Measurements from ENCODE around the gene NABP2. TPM values are rescaled to one million over a fixed set of nuclear protein-coding genes. Genes with fewer than 3 reads are reported as not detected.

Gene NABP2
- total and polyA plus RNA-seq, 10 of the 15 experiments (the other 5 are each of a cell fraction or from before 2014, with no cell fraction given), result 20.7 to 97.9 (median 60.9) TPM

DNA sequence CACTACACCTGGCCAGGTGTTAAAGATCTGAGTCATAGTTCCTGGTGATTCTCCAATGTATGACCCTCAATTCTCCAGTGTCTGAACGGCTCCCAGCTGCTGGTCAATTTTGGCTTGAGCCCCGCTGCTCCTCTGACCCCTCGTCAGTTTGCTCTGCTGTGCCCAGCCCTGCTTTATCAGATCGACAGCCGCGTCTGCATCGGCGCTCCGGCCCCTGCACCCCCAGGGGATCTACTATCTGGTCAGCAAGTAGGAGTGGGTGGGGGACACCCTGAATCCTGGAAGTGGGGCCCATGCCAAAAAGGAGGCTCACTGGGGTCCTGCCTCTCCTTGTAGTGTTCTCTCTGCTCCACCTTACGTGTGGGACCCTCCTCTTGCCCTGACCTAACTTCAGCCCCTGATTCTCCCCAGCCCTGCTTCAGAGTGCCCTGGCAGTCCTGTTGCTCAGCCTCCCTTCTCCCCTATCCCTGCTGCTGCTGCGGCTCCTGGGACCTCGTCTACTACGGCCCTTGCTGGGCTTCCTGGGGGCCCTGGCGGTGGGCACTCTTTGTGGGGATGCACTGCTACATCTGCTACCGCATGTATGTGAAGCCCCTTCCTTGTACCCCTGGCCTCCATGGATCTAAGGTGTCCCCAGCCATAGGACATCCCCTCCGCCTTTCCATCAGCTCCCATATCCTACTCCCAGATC is 10.7 kb downstream of the NABP2 start:
- no TSS peak for BruUV-seq (replicated peaks)
- no peak for DNase-seq (ENCODE audit: low read depth, low spot score)
- Histone ChIP-seq H3K4me2 (ENCODE audit: control insufficient read depth, insufficient read depth) (no peak overlapping the region), H3K36me3 (ENCODE audit: control insufficient read depth in 2 of 2, insufficient read depth in 2 of 2, low read length in 1 of 2) (no peaks in the 10 kb centered on the region; a peak in 1 of 4 replicates), H3K79me2 (ENCODE audit: control insufficient read depth, insufficient read depth, low read length) (no peaks in the 10 kb centered on the region), H2AFZ (ENCODE audit: control insufficient read depth, low read depth, low read length) (no peak overlapping the region), H3K27ac (ENCODE audit: control insufficient read depth, insufficient read depth) (no peak overlapping the region), H3K9ac (ENCODE audit: control insufficient read depth, insufficient read depth, low read length) (no peak overlapping the region), H4K20me1 (ENCODE audit: control insufficient read depth, insufficient read depth) (no peaks in the 10 kb centered on the region; the same call in 1 of the 2 replicates), H3K9me3 (replicated peaks; ENCODE audit: control insufficient read depth, insufficient read depth, low read length) (no peaks in the 10 kb centered on the region), H3K27me3 (replicated peaks in 1 of 2; ENCODE audit: control insufficient read depth in 2 of 2, insufficient read depth in 2 of 2, low read length in 1 of 2) (no peaks in the 10 kb centered on the region), H3K4me3 (no peak overlapping the region), H3K4me1 (ENCODE audit: control insufficient read depth, insufficient read depth, low read length) (no peaks in the 10 kb centered on the region)
- ChIA-PET SMC1A (ENCODE audit: uncharacterized antibody, unreplicated experiment) (interaction anchor here (1.1 to 1.5 kb wide), 2 partner anchors 18 to 229 kb away, joined by 3 to 4 read pairs; no protein-coding TSS in a partner anchor), CTCF (no interaction called here), POLR2A (no interaction called here), RAD21 (ENCODE audit: unreplicated experiment) (interaction anchor here (1.8 kb wide), 1 partner anchor 13 kb away, joined by 5 read pairs; the partner anchor contains the start of gene RNF41)
- intact Hi-C loops (cut with micrococcal nuclease; ENCODE audit: unreplicated experiment) (no loop called here), in situ Hi-C loops (cut with MboI) (no loop called here)
- no peak for ATAC-seq
- TF ChIP-seq RUNX3 (IDR thresholded peaks at IDR 0.05; ENCODE audit: low read length), result no peak
- FAIRE-seq, result no peak
- WGBS (ENCODE audit: insufficient coverage, insufficient replicate concordance, low lambda C conversion rate, missing lambda C conversion rate), result 88% methylated on average over 16 of the region's 16 CpGs

DNA sequence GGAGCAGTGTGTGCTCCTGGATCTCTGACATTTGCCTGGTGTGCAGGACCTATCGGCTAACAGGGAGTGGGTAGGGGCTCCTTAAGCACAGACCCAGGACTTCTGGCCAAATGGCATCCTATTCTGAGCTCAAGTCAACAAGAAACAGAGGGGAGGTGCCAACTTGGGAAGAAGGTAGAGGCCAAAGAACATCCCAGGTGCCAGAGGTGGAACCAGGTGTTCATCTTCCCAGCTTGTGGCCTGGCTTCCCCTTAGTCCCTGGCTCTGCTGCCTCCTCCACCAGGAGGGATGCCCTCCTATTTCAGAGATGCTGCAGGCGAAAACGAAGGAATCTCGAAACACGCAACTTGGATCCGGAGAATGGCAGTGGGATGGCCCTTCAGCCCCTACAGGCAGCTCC is 11.9 kb downstream of the NABP2 start:
- H3K36me3 ChIP-seq (ENCODE audit: control insufficient read depth in 2 of 2, insufficient read depth in 2 of 2, low read length in 1 of 2), result no peaks in the 10 kb centered on the region; a peak in 1 of 4 replicates
- BruUV-seq (replicated peaks), result no TSS peak
- no peaks in the 10 kb centered on the region; the same call in 1 of the 2 replicates for H4K20me1 ChIP-seq (ENCODE audit: control insufficient read depth, insufficient read depth)
- no peaks in the 10 kb centered on the region for H3K9me3 ChIP-seq (replicated peaks; ENCODE audit: control insufficient read depth, insufficient read depth, low read length)
- no peak overlapping the region for H3K4me2 ChIP-seq (ENCODE audit: control insufficient read depth, insufficient read depth)
- no peak overlapping the region for H3K4me3 ChIP-seq
- RAD21 ChIA-PET (ENCODE audit: unreplicated experiment), result no interaction called here
- H3K27ac ChIP-seq (ENCODE audit: control insufficient read depth, insufficient read depth), result no peak overlapping the region
- H3K4me1 ChIP-seq (ENCODE audit: control insufficient read depth, insufficient read depth, low read length), result no peaks in the 10 kb centered on the region
- SMC1A ChIA-PET (ENCODE audit: uncharacterized antibody, unreplicated experiment), result interaction anchor here (1.1 kb wide), 2 partner anchors 20 to 29 kb away, joined by 3 read pairs; no protein-coding TSS in a partner anchor
- no peaks in the 10 kb centered on the region for H3K27me3 ChIP-seq (replicated peaks in 1 of 2; ENCODE audit: control insufficient read depth in 2 of 2, insufficient read depth in 2 of 2, low read length in 1 of 2)
- no peak overlapping the region for H3K9ac ChIP-seq (ENCODE audit: control insufficient read depth, insufficient read depth, low read length)
- H2AFZ ChIP-seq (ENCODE audit: control insufficient read depth, low read depth, low read length), result no peak overlapping the region
- H3K79me2 ChIP-seq (ENCODE audit: control insufficient read depth, insufficient read depth, low read length), result no peaks in the 10 kb centered on the region
- in situ Hi-C loops (cut with MboI), result no loop called here
- DNase-seq (ENCODE audit: low read depth, low spot score), result no peak
- TF ChIP-seq, protein P1, sequence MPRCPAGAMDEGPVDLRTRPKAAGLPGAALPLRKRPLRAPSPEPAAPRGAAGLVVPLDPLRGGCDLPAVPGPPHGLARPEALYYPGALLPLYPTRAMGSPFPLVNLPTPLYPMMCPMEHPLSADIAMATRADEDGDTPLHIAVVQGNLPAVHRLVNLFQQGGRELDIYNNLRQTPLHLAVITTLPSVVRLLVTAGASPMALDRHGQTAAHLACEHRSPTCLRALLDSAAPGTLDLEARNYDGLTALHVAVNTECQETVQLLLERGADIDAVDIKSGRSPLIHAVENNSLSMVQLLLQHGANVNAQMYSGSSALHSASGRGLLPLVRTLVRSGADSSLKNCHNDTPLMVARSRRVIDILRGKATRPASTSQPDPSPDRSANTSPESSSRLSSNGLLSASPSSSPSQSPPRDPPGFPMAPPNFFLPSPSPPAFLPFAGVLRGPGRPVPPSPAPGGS (IDR thresholded peaks at IDR 0.05; ENCODE audit: borderline replicate concordance, insufficient read depth, low read depth, low read length, poor library complexity, severe bottlenecking), result no peak
- TF ChIP-seq YY1 (IDR thresholded peaks at IDR 0.05; ENCODE audit: low read depth, low read length) (no peak), BACH1 (IDR thresholded peaks at IDR 0.05; ENCODE audit: borderline replicate concordance) (no peak), ESRRA (IDR thresholded peaks at IDR 0.05; ENCODE audit: low read length) (no peak), RB1 (IDR thresholded peaks at IDR 0.05; ENCODE audit: borderline replicate concordance) (no peak), NFYB (IDR thresholded peaks at IDR 0.05; ENCODE audit: insufficient read depth, low read depth, low read length) (no peak), ZNF24 (IDR thresholded peaks at IDR 0.05) (no peak), STAT1 (conservative IDR thresholded peaks at IDR 0.05) (no peak), NRF1 (conservative IDR thresholded peaks at IDR 0.05; ENCODE audit: low read depth, low read length) (no peak)
- TF ChIP-seq, protein P2, sequence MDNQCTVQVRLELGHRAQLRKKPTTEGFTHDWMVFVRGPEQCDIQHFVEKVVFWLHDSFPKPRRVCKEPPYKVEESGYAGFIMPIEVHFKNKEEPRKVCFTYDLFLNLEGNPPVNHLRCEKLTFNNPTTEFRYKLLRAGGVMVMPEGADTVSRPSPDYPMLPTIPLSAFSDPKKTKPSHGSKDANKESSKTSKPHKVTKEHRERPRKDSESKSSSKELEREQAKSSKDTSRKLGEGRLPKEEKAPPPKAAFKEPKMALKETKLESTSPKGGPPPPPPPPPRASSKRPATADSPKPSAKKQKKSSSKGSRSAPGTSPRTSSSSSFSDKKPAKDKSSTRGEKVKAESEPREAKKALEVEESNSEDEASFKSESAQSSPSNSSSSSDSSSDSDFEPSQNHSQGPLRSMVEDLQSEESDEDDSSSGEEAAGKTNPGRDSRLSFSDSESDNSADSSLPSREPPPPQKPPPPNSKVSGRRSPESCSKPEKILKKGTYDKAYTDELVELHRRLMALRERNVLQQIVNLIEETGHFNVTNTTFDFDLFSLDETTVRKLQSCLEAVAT (IDR thresholded peaks at IDR 0.05), result no peak
- 98% methylated on average over 6 of the region's 6 CpGs for WGBS (ENCODE audit: insufficient coverage, insufficient replicate concordance, low lambda C conversion rate, missing lambda C conversion rate)
- POLR2A ChIA-PET, result no interaction called here
- ATAC-seq, result no peak
- CTCF ChIA-PET, result interaction anchor here (1.0 kb wide), 1 partner anchor 30 kb away, joined by 3 read pairs; no protein-coding TSS in a partner anchor
- intact Hi-C loops (cut with micrococcal nuclease; ENCODE audit: unreplicated experiment), result no loop called here
- FAIRE-seq, result no peak

Data from GM12878 (cell line).